Smooth muscle cell of the pulmonary artery (primary cell): ENCODE measurements around the gene RINL. TPM values are rescaled to one million over a fixed set of nuclear protein-coding genes. Genes with fewer than 3 reads are reported as not detected.

Experiments
- total RNA-seq: library from RNA; depleted of rRNA; stranded (reverse); fragments of >200 nt; gene quantifications from 2 replicates; pipeline ENCODE4 v1.2.3, GENCODE V29; 2014

The RINL gene, protein sequence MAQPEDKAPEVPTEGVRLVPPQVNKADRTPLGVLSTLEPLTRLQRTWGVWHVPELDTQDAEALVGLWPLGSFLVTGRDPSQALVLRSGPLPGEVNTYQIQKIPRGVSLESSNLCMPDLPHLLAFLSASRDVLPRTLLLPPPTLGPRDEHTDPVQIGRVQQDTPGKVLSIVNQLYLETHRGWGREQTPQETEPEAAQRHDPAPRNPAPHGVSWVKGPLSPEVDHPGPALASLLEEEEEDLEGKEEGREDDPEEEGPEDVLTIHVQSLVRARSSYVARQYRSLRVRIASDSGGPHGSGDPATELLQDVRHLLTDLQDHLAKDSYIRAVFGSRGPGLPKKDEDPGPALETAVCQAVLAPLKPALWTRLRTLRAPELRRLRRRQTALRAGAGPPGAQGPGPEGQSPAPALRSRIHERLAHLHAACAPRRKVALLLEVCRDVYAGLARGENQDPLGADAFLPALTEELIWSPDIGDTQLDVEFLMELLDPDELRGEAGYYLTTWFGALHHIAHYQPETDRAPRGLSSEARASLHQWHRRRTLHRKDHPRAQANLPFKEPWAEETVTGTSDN
- total RNA-seq, result 1.6 and 2.6 TPM in 2 replicates

DNA sequence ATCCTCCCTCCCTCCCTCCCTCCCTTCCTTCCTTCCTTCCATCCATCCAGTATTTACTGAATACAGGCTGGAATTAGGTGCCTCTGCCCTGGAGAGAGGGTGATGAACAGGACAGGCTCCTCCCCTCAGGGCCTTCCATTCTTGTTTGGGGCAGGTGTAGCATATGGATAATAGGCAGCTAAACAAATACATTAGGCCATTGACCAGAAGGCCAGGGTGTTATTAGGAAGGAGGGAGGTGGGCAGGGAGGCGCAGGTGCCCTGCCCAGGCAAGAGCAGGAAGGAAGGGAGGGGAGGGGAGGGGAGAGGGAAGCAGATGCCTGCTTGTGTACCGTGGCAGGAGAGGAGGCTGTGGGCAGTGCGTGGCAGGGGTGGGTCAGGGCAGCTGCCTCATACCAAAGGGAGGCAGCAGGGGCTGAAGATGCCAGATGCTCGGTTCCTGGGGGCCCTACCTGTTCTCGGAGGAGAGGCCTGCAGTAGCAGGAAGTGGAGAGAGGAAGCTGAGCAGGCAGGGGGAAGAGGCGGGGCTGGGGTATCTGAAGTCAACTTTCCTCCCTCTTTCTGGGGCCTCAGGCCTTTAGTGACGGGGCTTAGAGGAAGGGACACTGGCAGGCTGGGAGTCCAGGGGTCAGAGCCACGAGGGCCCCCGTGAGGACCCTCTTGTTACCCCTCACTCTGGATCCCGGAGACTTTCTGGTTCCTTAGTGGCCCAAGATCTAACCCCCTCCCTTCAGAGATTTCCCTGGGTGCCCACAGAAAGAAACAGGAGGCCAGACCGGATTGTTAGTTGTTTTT, at the start of gene RINL:
RINL (minus strand) TSS at position 495 of the 794 bp plus-strand sequence. CDS start 1,533 bp downstream, outside the sequence.

DNA sequence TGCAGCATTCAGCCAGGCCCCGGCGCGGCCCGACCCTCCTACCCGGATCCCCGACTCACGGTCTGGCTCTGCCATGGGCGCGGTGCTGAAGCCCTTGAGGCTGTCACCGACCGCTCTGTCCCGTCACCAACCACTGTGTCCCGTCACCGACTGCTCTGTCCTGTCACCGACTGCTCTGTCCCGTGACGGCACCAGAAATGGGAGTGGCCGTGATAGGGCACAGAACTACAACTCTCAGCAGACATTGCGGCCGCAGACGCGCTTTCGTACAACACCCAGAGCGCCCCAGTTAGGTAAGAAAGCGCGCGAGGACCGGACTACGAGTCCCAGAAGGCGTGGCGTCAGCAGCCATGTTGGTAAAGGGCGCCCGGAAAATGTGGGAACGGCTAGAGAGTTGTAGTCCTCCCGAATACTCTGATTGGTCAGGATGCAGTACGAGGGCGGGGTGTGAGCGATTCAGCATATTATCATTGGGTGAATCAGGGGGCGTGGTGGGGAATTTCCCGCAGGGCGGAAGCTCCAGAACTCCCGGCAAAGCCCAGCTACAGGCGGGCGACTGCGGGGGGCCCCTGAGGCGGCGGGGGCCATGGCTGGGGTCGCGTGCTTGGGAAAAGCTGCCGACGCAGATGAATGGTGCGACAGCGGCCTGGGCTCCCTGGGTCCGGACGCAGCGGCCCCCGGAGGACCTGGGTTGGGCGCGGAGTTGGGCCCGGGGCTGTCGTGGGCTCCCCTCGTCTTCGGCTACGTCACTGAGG, 21.5 kb upstream of the RINL start, which contains the start of the genes NFKBIB and SIRT2:
NFKBIB (plus strand) TSS at position 523 of the 755 bp plus-strand sequence; CDS start at position 587, 64 bp downstream.
SIRT2 (minus strand) TSS at position 172 of the 755 bp plus-strand sequence; CDS start at position 75, 97 bp downstream.

DNA sequence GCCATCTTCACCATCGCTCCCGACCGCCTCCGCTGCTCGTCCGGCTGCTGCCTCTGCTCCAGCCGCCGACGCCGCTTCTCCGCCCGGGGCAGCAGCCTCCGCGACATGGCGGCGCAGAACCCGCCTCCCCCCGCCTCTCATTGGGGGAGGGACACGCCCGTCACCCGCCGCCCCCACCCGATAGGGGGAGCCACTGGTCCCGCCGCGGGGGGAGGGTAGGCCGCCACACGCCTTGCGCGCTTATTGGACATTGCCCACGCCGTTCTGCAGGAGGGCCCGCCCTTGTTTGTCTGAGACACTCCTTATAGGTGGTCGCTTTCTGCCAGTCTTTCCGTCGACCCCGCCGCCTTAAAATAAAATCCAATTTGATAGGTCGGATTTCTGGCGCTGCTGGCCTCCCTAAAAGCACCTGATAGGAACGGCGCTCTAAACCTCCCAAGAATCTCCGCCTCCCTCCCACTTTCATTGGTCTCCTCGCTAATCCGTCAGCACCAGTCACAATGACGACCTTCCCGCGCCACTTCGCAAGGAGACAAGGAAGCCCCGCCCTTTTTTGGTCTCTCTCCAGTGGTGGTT, 28.1 kb downstream of the RINL start, which contains the start of gene HNRNPL:
HNRNPL (minus strand) TSS at position 127 of the 576 bp plus-strand sequence; CDS start at position 107, 20 bp downstream.

Other genes with a start within 250 kb of the RINL start
- 515 and 707 TPM in 2 replicates for gene ACTN4, start 230.6 kb downstream of the RINL start, total RNA-seq
- gene CAPN12, start 133.8 kb downstream of the RINL start, total RNA-seq, result 0.13 TPM in 1 of 2 replicates, not detected in the other
- gene LGALS7, start 104.8 kb downstream of the RINL start, total RNA-seq, result not detected in 2 replicates
- not detected in 2 replicates for gene LGALS7B, start 89.1 kb downstream of the RINL start, total RNA-seq
- gene LGALS4, start 65.3 kb downstream of the RINL start, total RNA-seq, result not detected in 2 replicates
- 30.0 and 37.6 TPM in 2 replicates for gene ECH1, start 46.5 kb downstream of the RINL start, total RNA-seq
- gene HNRNPL, start 28.3 kb downstream of the RINL start, total RNA-seq, result 144 and 174 TPM in 2 replicates
- gene SIRT2, start 21.3 kb upstream of the RINL start, total RNA-seq, result 47.3 and 50.2 TPM in 2 replicates
- 11.2 and 15.3 TPM in 2 replicates for gene NFKBIB, start 21.7 kb upstream of the RINL start, total RNA-seq
- not detected in 2 replicates for gene CCER2, start 33.9 kb upstream of the RINL start, total RNA-seq
- 10.5 and 22.1 TPM in 2 replicates for gene SARS2, start 52.5 kb upstream of the RINL start, total RNA-seq
- gene MRPS12, start 52.7 kb upstream of the RINL start, total RNA-seq, result 20.7 and 27.4 TPM in 2 replicates
- 27.2 and 43.7 TPM in 2 replicates for gene FBXO17, start 97.5 kb upstream of the RINL start, total RNA-seq
- 2.9 and 5.4 TPM in 2 replicates for gene FBXO27, start 154.3 kb upstream of the RINL start, total RNA-seq
- 0.13 and 11.4 TPM in 2 replicates for gene ACP7, start 206.1 kb upstream of the RINL start, total RNA-seq
- gene PAK4, start 247.5 kb upstream of the RINL start, total RNA-seq, result 7.7 and 13.7 TPM in 2 replicates